CD4-positive, alpha-beta T cell treated with Interleukin-15 for 4 hours (primary cell): ENCODE data around the gene RNF145.
"Not testable (repeated sequence)": the region's sequence is repeated elsewhere in the genome, so short reads cannot be mapped to it uniquely, and the experiment has no call there.

ENCODE experiments used
- DNase-seq: peaks from one replicate; pipeline ENCODE4 v3.0.0-alpha.2; 2020; ENCODE audit warnings: low spot score

The RNF145 gene

GRCh38 chr5:159209438-159210209, at the start of gene RNF145:
Gene RNF145 (minus strand): TSS chr5:159209553. CDS start chr5:159203617, 5,936 bp downstream.
- DNase-seq, result peak; percentile 93

- DNase-seq, result no peak
Observed at GRCh38 chr5:159258361-159258760, 49.0 kb upstream of the RNF145 start.

- no peak for DNase-seq
Observed at GRCh38 chr5:159257629-159258283, 48.4 kb upstream of the RNF145 start.

- DNase-seq, result no peak
Observed at GRCh38 chr5:159257007-159257406, 47.7 kb upstream of the RNF145 start.

- DNase-seq, result no peak
Observed at GRCh38 chr5:159252195-159252594, 42.8 kb upstream of the RNF145 start.

GRCh38 chr5:159249158-159249557, 39.8 kb upstream of the RNF145 start:
- no peak for DNase-seq

- no peak for DNase-seq
Observed at GRCh38 chr5:159244890-159245289, 35.5 kb upstream of the RNF145 start.

- DNase-seq, result no peak
Observed at GRCh38 chr5:159244163-159244562, 34.8 kb upstream of the RNF145 start.

GRCh38 chr5:159243385-159243784, 34.0 kb upstream of the RNF145 start:
- DNase-seq, result no peak

GRCh38 chr5:159242656-159243055, 33.3 kb upstream of the RNF145 start:
- DNase-seq, result no peak

GRCh38 chr5:159241946-159242552, 32.7 kb upstream of the RNF145 start:
- peak; percentile 8 for DNase-seq

- DNase-seq, result no peak
Observed at GRCh38 chr5:159240301-159240870, 31.0 kb upstream of the RNF145 start.

GRCh38 chr5:159235871-159236520, 26.6 kb upstream of the RNF145 start:
- not testable (repeated sequence) for DNase-seq

GRCh38 chr5:159231167-159231566, 21.8 kb upstream of the RNF145 start:
- DNase-seq, result no peak

GRCh38 chr5:159230657-159231056, 21.3 kb upstream of the RNF145 start:
- no peak for DNase-seq

- DNase-seq, result not testable (repeated sequence)
Observed at GRCh38 chr5:159228097-159228496, 18.7 kb upstream of the RNF145 start.

GRCh38 chr5:159227452-159227851, 18.1 kb upstream of the RNF145 start:
- no peak for DNase-seq

GRCh38 chr5:159226451-159226850, 17.1 kb upstream of the RNF145 start:
- no peak for DNase-seq

GRCh38 chr5:159224471-159224870, 15.1 kb upstream of the RNF145 start:
- no peak for DNase-seq

- no peak for DNase-seq
Observed at GRCh38 chr5:159223469-159223868, 14.1 kb upstream of the RNF145 start.

GRCh38 chr5:159220206-159220605, 10.9 kb upstream of the RNF145 start:
- DNase-seq, result no peak

- no peak for DNase-seq
Observed at GRCh38 chr5:159218595-159219023, 9.3 kb upstream of the RNF145 start.
